H9 (cell line): ENCODE results near the gene MCU. TPM values are rescaled to one million over a fixed set of nuclear protein-coding genes. Genes with fewer than 3 reads are reported as not detected.

Experiments
- DNase-seq: peaks from one replicate; pipeline ENCODE4 v3.0.0-alpha.2; 2017
- H2AFZ ChIP-seq: one replicate; pipeline ENCODE4 v1.6.1; 2013; ENCODE audit warnings: mild to moderate bottlenecking, low read length, control low read depth, moderate library complexity
- H2AK5ac ChIP-seq: 2 replicates; pipeline ENCODE4 v1.6.1; 2013; ENCODE audit warnings: low read length, control low read depth, mixed read lengths; ENCODE audit not compliant: insufficient read length
- H2BK120ac ChIP-seq: one replicate; pipeline ENCODE4 v1.6.1; 2013; ENCODE audit warnings: low read depth, mild to moderate bottlenecking, low read length, control low read depth, inconsistent platforms; ENCODE audit not compliant: poor library complexity, severe bottlenecking
- H2BK12ac ChIP-seq: 2 replicates; pipeline ENCODE4 v1.6.1; 2013; ENCODE audit warnings: low read length, control low read depth, mixed read lengths, low read depth; ENCODE audit not compliant: insufficient read length
- H2BK15ac ChIP-seq: 2 replicates; pipeline ENCODE4 v1.6.1; 2013; ENCODE audit warnings: low read depth, low read length, control low read depth
- H2BK20ac ChIP-seq: one replicate; pipeline ENCODE4 v1.6.1; 2013; ENCODE audit warnings: low read depth, mild to moderate bottlenecking, low read length, control low read depth, inconsistent platforms; ENCODE audit not compliant: poor library complexity, severe bottlenecking
- H2BK5ac ChIP-seq: 2 replicates; pipeline ENCODE4 v1.6.1; 2013; ENCODE audit warnings: low read length, control low read depth, mixed read lengths; ENCODE audit not compliant: insufficient read length
- H3K14ac ChIP-seq: 2 replicates; pipeline ENCODE4 v1.6.1; 2013; ENCODE audit warnings: low read length, control low read depth; ENCODE audit not compliant: insufficient read depth
- H3K18ac ChIP-seq: 2 replicates; pipeline ENCODE4 v1.6.1; 2013; ENCODE audit warnings: low read depth, mild to moderate bottlenecking, mixed read lengths, low read length, control low read depth; ENCODE audit not compliant: insufficient read length
- H3K23ac ChIP-seq: 2 replicates; pipeline ENCODE4 v1.6.1; 2013; ENCODE audit warnings: low read length, control low read depth, mixed read lengths, low read depth; ENCODE audit not compliant: insufficient read length
- H3K23me2 ChIP-seq: 2 replicates; pipeline ENCODE4 v1.6.1; 2013; ENCODE audit warnings: low read depth, mild to moderate bottlenecking, mixed read lengths, low read length, control low read depth; ENCODE audit not compliant: insufficient read length, poor library complexity, severe bottlenecking
- H3K27ac ChIP-seq: 2 replicates; pipeline ENCODE4 v1.5.1; 2013; ENCODE audit warnings: low read length, control low read depth, mixed read lengths, low read depth; ENCODE audit not compliant: insufficient read length
- H3K27me3 ChIP-seq: 2 replicates; pipeline ENCODE4 v1.6.1; 2013; ENCODE audit warnings: low read length, control low read depth, inconsistent platforms; ENCODE audit not compliant: insufficient read depth
- H3K4ac ChIP-seq: 2 replicates; pipeline ENCODE4 v1.6.1; 2013; ENCODE audit warnings: low read depth, mild to moderate bottlenecking, control low read depth, inconsistent platforms, low read length, moderate library complexity
- H3K4me1 ChIP-seq: 2 replicates; pipeline ENCODE4 v1.6.1; 2013; ENCODE audit warnings: low read length, control low read depth, inconsistent platforms; ENCODE audit not compliant: insufficient read depth
- H3K4me2 ChIP-seq: 2 replicates; pipeline ENCODE4 v1.6.1; 2013; ENCODE audit warnings: low read length, control low read depth, mixed read lengths; ENCODE audit not compliant: insufficient read length, insufficient read depth
- H3K56ac ChIP-seq: 2 replicates; pipeline ENCODE4 v1.6.1; 2013; ENCODE audit warnings: low read depth, mild to moderate bottlenecking, mixed read lengths, low read length, control low read depth; ENCODE audit not compliant: insufficient read length
- H3K79me1 ChIP-seq: 2 replicates; pipeline ENCODE4 v1.6.1; 2013; ENCODE audit warnings: low read depth, mild to moderate bottlenecking, moderate library complexity, low read length, control low read depth, inconsistent platforms; ENCODE audit not compliant: insufficient read depth, poor library complexity, severe bottlenecking
- H3K79me2 ChIP-seq: 2 replicates; pipeline ENCODE4 v1.6.1; 2013; ENCODE audit warnings: low read length, control low read depth, inconsistent platforms; ENCODE audit not compliant: insufficient read depth
- H3K9ac ChIP-seq: 2 replicates; pipeline ENCODE4 v1.6.1; 2013; ENCODE audit warnings: low read length, control low read depth, mixed read lengths; ENCODE audit not compliant: insufficient read length; ENCODE audit errors: extremely low read depth
- H3K9me3 ChIP-seq: one replicate; pipeline ENCODE4 v1.6.1; 2013; ENCODE audit warnings: low read depth, low read length, inconsistent platforms; ENCODE audit not compliant: control insufficient read depth
- H3T11ph ChIP-seq: one replicate; pipeline ENCODE4 v1.6.1; 2013; ENCODE audit warnings: mild to moderate bottlenecking, low read length, control low read depth, inconsistent platforms
- H4K20me1 ChIP-seq: one replicate; pipeline ENCODE4 v1.6.1; 2013; ENCODE audit not compliant: control insufficient read depth, insufficient read length, insufficient read depth
- H4K5ac ChIP-seq: 2 replicates; pipeline ENCODE4 v1.6.1; 2013; ENCODE audit warnings: low read depth, mild to moderate bottlenecking, mixed read lengths, low read length, control low read depth; ENCODE audit not compliant: insufficient read length
- H4K8ac ChIP-seq: replicated peaks from 2 replicates; pipeline ENCODE4 v1.6.1; 2013; ENCODE audit warnings: low read length, control low read depth, mixed read lengths, low read depth; ENCODE audit not compliant: insufficient read length
- H4K91ac ChIP-seq: 2 replicates; pipeline ENCODE4 v1.6.1; 2013; ENCODE audit warnings: low read depth, mild to moderate bottlenecking, moderate library complexity, mixed read lengths, low read length, control low read depth; ENCODE audit not compliant: insufficient read length
- H3K27ac Mint-ChIP-seq, 3 experiments: 2 replicates in 2 of 3; 3 replicates in 1 of 3; pipeline ENCODE4 v1.8.0; 2020 to 2021; ENCODE audit warnings: mixed read lengths in 3 of 3, mild to moderate bottlenecking in 1 of 3, moderate library complexity in 1 of 3
- H3K27me3 Mint-ChIP-seq: 2 replicates; pipeline ENCODE4 v1.8.0; 2021; ENCODE audit warnings: low read depth, mild to moderate bottlenecking, moderate library complexity, mixed read lengths
- H3K36me3 Mint-ChIP-seq, 3 experiments: 2 replicates in 2 of 3; 3 replicates in 1 of 3; pipeline ENCODE4 v1.8.0; 2020 to 2021; ENCODE audit warnings: low read depth in 3 of 3, mixed read lengths in 3 of 3; ENCODE audit not compliant: insufficient read depth in 1 of 3
- H3K4me1 Mint-ChIP-seq, 2 experiments: 2 replicates each; pipeline ENCODE4 v1.8.0; 2020; ENCODE audit warnings: mixed read lengths in 2 of 2
- H3K4me3 Mint-ChIP-seq, 2 experiments: 2 replicates in 1 of 2; 3 replicates in 1 of 2; pipeline ENCODE4 v1.8.0; 2020 to 2021; ENCODE audit warnings: mild to moderate bottlenecking in 2 of 2, mixed read lengths in 2 of 2, moderate library complexity in 1 of 2
- H3K9me3 Mint-ChIP-seq, 2 experiments: 2 replicates in 1 of 2; 3 replicates in 1 of 2; pipeline ENCODE4 v1.8.0; 2020; ENCODE audit warnings: mild to moderate bottlenecking in 2 of 2, mixed read lengths in 2 of 2, moderate library complexity in 1 of 2
- CTCF ChIP-seq: fragments of 200-600 bp; sonication (generic); conservative IDR thresholded peaks from 3 replicates; pipeline ENCODE4 v1.8.0; 2021; ENCODE audit warnings: antibody characterized with exemption, mild to moderate bottlenecking
- total RNA-seq: library from RNA; stranded (reverse); gene quantifications from 2 replicates; pipeline ENCODE4 v1.2.1, GENCODE V29; 2021

The MCU gene
- total RNA-seq, 1 experiment from 2014 or later, result 36.6 TPM

GRCh38 chr10:72764151-72764550 lies 72.2 kb downstream of the MCU start:
- no peak overlapping the region for H4K8ac ChIP-seq
- no peaks in the 10 kb centered on the region for H3K79me2 ChIP-seq
- H3T11ph ChIP-seq, result no peak overlapping the region
- no peak overlapping the region for H2BK5ac ChIP-seq
- no peaks in the 10 kb centered on the region for H3K4me1 ChIP-seq
- no peak overlapping the region for H2AFZ ChIP-seq
- no peaks in the 10 kb centered on the region for H4K20me1 ChIP-seq
- no peak overlapping the region for H3K56ac ChIP-seq
- Mint-ChIP-seq H3K27ac (no peak overlapping the region), H3K27me3 (no peaks in the 10 kb centered on the region), H3K4me1 (peaks cover 9 to 16% of the 10 kb centered on the region in 2 experiments), H3K36me3 (no peaks in the 10 kb centered on the region; a peak in 1 of 7 replicates), H3K9me3 (no peaks in the 10 kb centered on the region), H3K4me3 (no peak overlapping the region)
- no peak overlapping the region for H3K23ac ChIP-seq
- no peak overlapping the region for H3K27ac ChIP-seq
- no peaks in the 10 kb centered on the region for H3K9me3 ChIP-seq
- no peaks in the 10 kb centered on the region for H3K27me3 ChIP-seq
- H2BK15ac ChIP-seq, result no peak overlapping the region
- H3K9ac ChIP-seq, result no peak overlapping the region
- no peak overlapping the region for H2BK20ac ChIP-seq
- no peak overlapping the region for H3K4me2 ChIP-seq
- H2BK12ac ChIP-seq, result no peak overlapping the region
- no peak overlapping the region for H3K4ac ChIP-seq
- H3K23me2 ChIP-seq, result no peaks in the 10 kb centered on the region
- no peak overlapping the region for H2BK120ac ChIP-seq
- H2AK5ac ChIP-seq, result no peak overlapping the region
- no peak overlapping the region for H3K14ac ChIP-seq
- TF ChIP-seq CTCF, result no peak
- no peaks in the 10 kb centered on the region for H3K79me1 ChIP-seq
- H3K18ac ChIP-seq, result no peak overlapping the region
- H4K5ac ChIP-seq, result no peak overlapping the region
- no peak overlapping the region for H4K91ac ChIP-seq
- DNase-seq, result no peak
